Neural cell (in vitro differentiated cells): Measurements from ENCODE around the gene MYL7. TPM values are rescaled to one million over a fixed set of nuclear protein-coding genes. Genes with fewer than 3 reads are reported as not detected.

Source experiments
- H2AFZ ChIP-seq: fragments of 200-600, 300-800 bp; sonication (generic), shearing (Covaris generic); 2 replicates; pipeline ENCODE4 v1.6.0; 2014; ENCODE audit warnings: low read depth, mild to moderate bottlenecking, antibody characterized with exemption, low read length, moderate library complexity
- H3F3A ChIP-seq: fragments of 200-600 bp; shearing (Covaris generic); 2 replicates; pipeline ENCODE4 v1.6.1; 2016; ENCODE audit warnings: mild to moderate bottlenecking, moderate library complexity, mixed read lengths, antibody characterized with exemption, low read length; ENCODE audit not compliant: insufficient read depth, poor library complexity, severe bottlenecking
- H3K27ac ChIP-seq: fragments of 200-600, 300-800 bp; sonication (generic), shearing (Covaris generic); 2 replicates; pipeline ENCODE4 v1.5.1; 2014; ENCODE audit warnings: mild to moderate bottlenecking, low read length, moderate library complexity
- H3K27me3 ChIP-seq: fragments of 300-800, 200-600 bp; sonication (generic), shearing (Covaris generic); 2 replicates; pipeline ENCODE4 v1.6.0; 2014; ENCODE audit warnings: mild to moderate bottlenecking, low read depth, low read length, moderate library complexity; ENCODE audit not compliant: insufficient read depth
- H3K36me3 ChIP-seq: fragments of 300-800, 200-600 bp; sonication (generic), shearing (Covaris generic); 2 replicates; pipeline ENCODE4 v1.5.1; 2014; ENCODE audit warnings: mild to moderate bottlenecking, antibody characterized with exemption, low read length, moderate library complexity; ENCODE audit not compliant: insufficient read depth
- H3K4me2 ChIP-seq: fragments of 300-800, 200-600 bp; sonication (generic), shearing (Covaris generic); 2 replicates; pipeline ENCODE4 v1.6.0; 2014; ENCODE audit warnings: mild to moderate bottlenecking, low read length
- H3K4me3 ChIP-seq: fragments of 300-800, 200-600 bp; sonication (generic), shearing (Covaris generic); 2 replicates; pipeline ENCODE4 v1.5.1; 2014; ENCODE audit warnings: mild to moderate bottlenecking, low read length, moderate library complexity
- H3K79me2 ChIP-seq: fragments of 200-600 bp; shearing (Covaris generic); replicated peaks from 2 replicates; pipeline ENCODE4 v1.6.0; 2014; ENCODE audit warnings: mild to moderate bottlenecking, low read length, moderate library complexity; ENCODE audit not compliant: insufficient read depth
- H3K9ac ChIP-seq: fragments of 300-800, 200-600 bp; sonication (generic), shearing (Covaris generic); 2 replicates; pipeline ENCODE4 v1.6.1; 2016; ENCODE audit warnings: mild to moderate bottlenecking, low read length, mixed read lengths
- H3K9me2 ChIP-seq: fragments of 200-600 bp; shearing (Covaris generic); 2 replicates; pipeline ENCODE4 v1.6.1; 2016; ENCODE audit warnings: mild to moderate bottlenecking, low read length, mixed read lengths; ENCODE audit not compliant: insufficient read depth
- H3K9me3 ChIP-seq: fragments of 200-600, 300-800 bp; sonication (generic), shearing (Covaris generic); 2 replicates; pipeline ENCODE4 v1.6.1; 2016; ENCODE audit warnings: mild to moderate bottlenecking, mixed run types, low read length, moderate library complexity, mixed read lengths
- H4K20me1 ChIP-seq: fragments of 200-600 bp; shearing (Covaris generic); 2 replicates; pipeline ENCODE4 v1.6.1; 2016; ENCODE audit warnings: mild to moderate bottlenecking, mixed run types; ENCODE audit not compliant: insufficient read depth
- EP300 ChIP-seq: fragments of 450-650 bp; conservative IDR thresholded peaks from 2 replicates; pipeline ENCODE4 v1.6.1; 2014; ENCODE audit warnings: antibody characterized with exemption, mild to moderate bottlenecking, moderate library complexity; ENCODE audit not compliant: poor library complexity, severe bottlenecking
- EZH2 ChIP-seq: fragments of 200-600, 300-800 bp; shearing (Covaris generic), sonication (generic); IDR thresholded peaks from 2 replicates; pipeline ENCODE4 v1.6.1; 2014; ENCODE audit warnings: antibody characterized with exemption, low read length, borderline replicate concordance, mild to moderate bottlenecking; ENCODE audit not compliant: insufficient read depth, poor library complexity, severe bottlenecking
- MXI1 ChIP-seq: fragments of 450-650 bp; conservative IDR thresholded peaks from 2 replicates; pipeline ENCODE4 v1.6.1; 2014; ENCODE audit warnings: antibody characterized with exemption, mild to moderate bottlenecking; ENCODE audit not compliant: poor library complexity, severe bottlenecking
- POLR2AphosphoS5 ChIP-seq: IDR thresholded peaks from 2 replicates; pipeline ENCODE4 v1.6.1; 2012
- RAD21 ChIP-seq: fragments of 450-650 bp; conservative IDR thresholded peaks from 2 replicates; pipeline ENCODE4 v1.6.1; 2014; ENCODE audit warnings: antibody characterized with exemption, mild to moderate bottlenecking, moderate library complexity
- polyA plus RNA-seq: library from polyadenylated mRNA; depleted of rRNA; stranded (reverse); fragments of >200 nt; gene quantifications from 2 replicates; pipeline ENCODE4 v1.2.3, GENCODE V29; 2014
- TF ChIP-seq, protein P1 (sequence below): IDR thresholded peaks from 2 replicates; pipeline ENCODE4 v1.6.1; 2012; ENCODE audit warnings: borderline replicate concordance
- TF ChIP-seq, protein P2 (sequence below): fragments of 450-650 bp; IDR thresholded peaks from 2 replicates; pipeline ENCODE4 v1.5.1; 2014; ENCODE audit warnings: antibody characterized with exemption, mild to moderate bottlenecking, moderate library complexity; ENCODE audit not compliant: poor library complexity, severe bottlenecking

MYL7 gene
- polyA plus RNA-seq, 1 donor from 2014 or later = 0.76 TPM

DNA sequence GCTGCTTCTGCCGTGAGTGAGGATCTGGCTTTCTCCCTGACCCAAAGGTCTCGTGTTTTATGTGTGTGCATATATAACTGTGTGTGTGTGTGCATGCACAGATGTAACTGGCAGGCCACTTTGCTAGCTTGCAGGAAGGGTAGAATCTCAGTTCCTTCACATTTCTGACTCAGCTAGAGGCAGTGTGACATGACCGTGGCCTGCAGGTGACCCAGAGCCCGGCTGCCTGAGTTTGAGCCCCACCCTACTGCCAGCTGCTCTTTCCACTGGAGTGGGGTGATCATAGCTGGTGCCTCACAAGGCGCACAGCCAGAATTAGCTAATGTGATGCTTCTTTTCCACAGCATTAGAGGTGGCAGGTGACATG lies 9.3 kb upstream of the MYL7 start:
- H3K27me3 ChIP-seq = peaks cover 3% of the 10 kb centered on the region
- no peaks in the 10 kb centered on the region for H3K79me2 ChIP-seq
- H3K4me3 ChIP-seq = no peak overlapping the region
- H3K9me2 ChIP-seq = no peaks in the 10 kb centered on the region
- no peaks in the 10 kb centered on the region for H4K20me1 ChIP-seq
- H3K27ac ChIP-seq = no peak overlapping the region
- TF ChIP-seq MXI1 (no peak), EP300 (no peak), EZH2 (no peak)
- TF ChIP-seq, protein P1, sequence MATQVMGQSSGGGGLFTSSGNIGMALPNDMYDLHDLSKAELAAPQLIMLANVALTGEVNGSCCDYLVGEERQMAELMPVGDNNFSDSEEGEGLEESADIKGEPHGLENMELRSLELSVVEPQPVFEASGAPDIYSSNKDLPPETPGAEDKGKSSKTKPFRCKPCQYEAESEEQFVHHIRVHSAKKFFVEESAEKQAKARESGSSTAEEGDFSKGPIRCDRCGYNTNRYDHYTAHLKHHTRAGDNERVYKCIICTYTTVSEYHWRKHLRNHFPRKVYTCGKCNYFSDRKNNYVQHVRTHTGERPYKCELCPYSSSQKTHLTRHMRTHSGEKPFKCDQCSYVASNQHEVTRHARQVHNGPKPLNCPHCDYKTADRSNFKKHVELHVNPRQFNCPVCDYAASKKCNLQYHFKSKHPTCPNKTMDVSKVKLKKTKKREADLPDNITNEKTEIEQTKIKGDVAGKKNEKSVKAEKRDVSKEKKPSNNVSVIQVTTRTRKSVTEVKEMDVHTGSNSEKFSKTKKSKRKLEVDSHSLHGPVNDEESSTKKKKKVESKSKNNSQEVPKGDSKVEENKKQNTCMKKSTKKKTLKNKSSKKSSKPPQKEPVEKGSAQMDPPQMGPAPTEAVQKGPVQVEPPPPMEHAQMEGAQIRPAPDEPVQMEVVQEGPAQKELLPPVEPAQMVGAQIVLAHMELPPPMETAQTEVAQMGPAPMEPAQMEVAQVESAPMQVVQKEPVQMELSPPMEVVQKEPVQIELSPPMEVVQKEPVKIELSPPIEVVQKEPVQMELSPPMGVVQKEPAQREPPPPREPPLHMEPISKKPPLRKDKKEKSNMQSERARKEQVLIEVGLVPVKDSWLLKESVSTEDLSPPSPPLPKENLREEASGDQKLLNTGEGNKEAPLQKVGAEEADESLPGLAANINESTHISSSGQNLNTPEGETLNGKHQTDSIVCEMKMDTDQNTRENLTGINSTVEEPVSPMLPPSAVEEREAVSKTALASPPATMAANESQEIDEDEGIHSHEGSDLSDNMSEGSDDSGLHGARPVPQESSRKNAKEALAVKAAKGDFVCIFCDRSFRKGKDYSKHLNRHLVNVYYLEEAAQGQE = no peak
- no peaks in the 10 kb centered on the region for H3F3A ChIP-seq
- no peaks in the 10 kb centered on the region for H3K9me3 ChIP-seq
- H3K9ac ChIP-seq = no peak overlapping the region
- H2AFZ ChIP-seq = no peak overlapping the region
- H3K36me3 ChIP-seq = no peaks in the 10 kb centered on the region
- H3K4me2 ChIP-seq = no peak overlapping the region

DNA sequence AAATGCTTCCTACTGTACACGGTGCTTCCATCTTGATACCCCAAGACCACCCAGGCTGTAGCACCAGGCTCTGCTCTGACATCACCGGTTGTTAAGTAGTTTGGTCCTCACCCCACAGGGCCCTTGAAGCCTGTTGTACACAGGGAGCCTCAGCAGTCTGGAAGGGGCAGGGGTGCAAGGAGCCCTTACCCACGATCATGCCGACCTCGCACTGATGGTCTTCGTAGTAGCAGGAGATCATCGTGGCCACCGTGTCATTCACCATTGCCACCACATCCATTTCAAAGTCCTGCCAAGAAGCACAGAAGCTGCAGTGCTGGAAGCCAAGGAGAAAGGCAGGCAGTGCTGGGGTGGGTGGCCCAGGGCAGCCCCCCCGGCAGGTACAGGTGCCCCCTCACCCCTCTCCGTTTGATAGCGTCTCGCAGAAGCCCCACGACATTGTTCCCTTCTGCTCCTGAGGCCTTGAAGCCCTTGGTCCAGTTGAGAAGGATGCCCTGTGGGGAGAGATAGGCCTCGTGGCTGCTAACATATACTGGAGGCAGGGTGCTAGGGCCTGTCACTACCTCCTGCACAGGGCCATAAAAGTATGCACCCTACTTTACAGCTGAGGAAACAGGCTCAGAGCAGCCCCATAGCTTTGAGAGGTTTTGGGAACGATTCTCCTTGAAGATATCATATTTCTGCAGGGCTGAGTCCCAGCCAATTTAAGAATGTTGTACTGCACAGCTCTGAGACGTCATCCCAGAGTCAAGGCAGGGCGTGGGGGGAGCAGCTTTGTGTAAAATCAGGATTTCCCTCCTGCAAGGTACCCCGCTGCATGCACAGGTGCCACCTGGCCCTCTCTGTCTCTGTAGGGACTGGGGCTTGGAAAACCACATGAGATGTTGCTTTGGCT lies 8.7 kb upstream of the MYL7 start:
- H3K9me3 ChIP-seq = no peaks in the 10 kb centered on the region
- H3F3A ChIP-seq = no peaks in the 10 kb centered on the region
- no peak overlapping the region for H3K9ac ChIP-seq
- H2AFZ ChIP-seq = no peak overlapping the region
- no peaks in the 10 kb centered on the region for H4K20me1 ChIP-seq
- peaks cover 7% of the 10 kb centered on the region for H3K27me3 ChIP-seq
- H3K27ac ChIP-seq = no peak overlapping the region
- no peaks in the 10 kb centered on the region for H3K36me3 ChIP-seq
- no peaks in the 10 kb centered on the region for H3K9me2 ChIP-seq
- H3K79me2 ChIP-seq = no peaks in the 10 kb centered on the region
- no peak overlapping the region for H3K4me2 ChIP-seq
- no peak overlapping the region for H3K4me3 ChIP-seq
- TF ChIP-seq POLR2AphosphoS5 = no peak
- no peak for TF ChIP-seq EP300
- TF ChIP-seq, protein P2, sequence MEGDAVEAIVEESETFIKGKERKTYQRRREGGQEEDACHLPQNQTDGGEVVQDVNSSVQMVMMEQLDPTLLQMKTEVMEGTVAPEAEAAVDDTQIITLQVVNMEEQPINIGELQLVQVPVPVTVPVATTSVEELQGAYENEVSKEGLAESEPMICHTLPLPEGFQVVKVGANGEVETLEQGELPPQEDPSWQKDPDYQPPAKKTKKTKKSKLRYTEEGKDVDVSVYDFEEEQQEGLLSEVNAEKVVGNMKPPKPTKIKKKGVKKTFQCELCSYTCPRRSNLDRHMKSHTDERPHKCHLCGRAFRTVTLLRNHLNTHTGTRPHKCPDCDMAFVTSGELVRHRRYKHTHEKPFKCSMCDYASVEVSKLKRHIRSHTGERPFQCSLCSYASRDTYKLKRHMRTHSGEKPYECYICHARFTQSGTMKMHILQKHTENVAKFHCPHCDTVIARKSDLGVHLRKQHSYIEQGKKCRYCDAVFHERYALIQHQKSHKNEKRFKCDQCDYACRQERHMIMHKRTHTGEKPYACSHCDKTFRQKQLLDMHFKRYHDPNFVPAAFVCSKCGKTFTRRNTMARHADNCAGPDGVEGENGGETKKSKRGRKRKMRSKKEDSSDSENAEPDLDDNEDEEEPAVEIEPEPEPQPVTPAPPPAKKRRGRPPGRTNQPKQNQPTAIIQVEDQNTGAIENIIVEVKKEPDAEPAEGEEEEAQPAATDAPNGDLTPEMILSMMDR = no peak
- TF ChIP-seq MXI1 = no peak
- TF ChIP-seq RAD21 = no peak
